Natural killer cell (primary cell): ENCODE measurements around the gene TFF3. TPM values are rescaled to one million over a fixed set of nuclear protein-coding genes. Genes with fewer than 3 reads are reported as not detected.

ENCODE experiments used
- ATAC-seq, 3 donors: fragments of 150-1000 bp in 2 of 3; fragments of 200-7000 bp in 1 of 3; cut with Tn5 transposase; 1 replicate in 1 of 3; 2 replicates in 2 of 3; pipeline ENCODE4 v1.10.0; 2021; ENCODE audit warnings: mild to moderate bottlenecking in 2 of 3, moderate library complexity in 2 of 3
- DNase-seq, 2 donors: peaks; one replicate each; pipeline versions ENCODE4 v3.0.0 to v3.0.0-alpha.2; 2013 to 2021; ENCODE audit warnings: mixed read lengths in 1 of 2
- H3K27ac ChIP-seq: one replicate; pipeline ENCODE4 v1.5.1; 2013; ENCODE audit warnings: mild to moderate bottlenecking, low read length
- H3K27me3 ChIP-seq: one replicate; pipeline ENCODE4 v1.6.1; 2013; ENCODE audit warnings: low read length; ENCODE audit not compliant: control insufficient read depth, insufficient read depth
- H3K36me3 ChIP-seq: one replicate; pipeline ENCODE4 v1.6.1; 2013; ENCODE audit warnings: low read length; ENCODE audit not compliant: control insufficient read depth, insufficient read depth
- H3K4me1 ChIP-seq: one replicate; pipeline ENCODE4 v1.6.1; 2013; ENCODE audit warnings: low read length; ENCODE audit not compliant: control insufficient read depth, insufficient read depth
- H3K4me3 ChIP-seq: one replicate; pipeline ENCODE4 v1.5.1; 2013; ENCODE audit warnings: low read length
- H3K9me3 ChIP-seq: one replicate; pipeline ENCODE4 v1.6.1; 2013; ENCODE audit warnings: low read length; ENCODE audit not compliant: control insufficient read depth, insufficient read depth
- H3K27ac Mint-ChIP-seq, 2 donors: one replicate each; pipeline ENCODE4 v1.8.0; 2022; ENCODE audit warnings: mild to moderate bottlenecking in 2 of 2, mixed read lengths in 2 of 2, moderate library complexity in 1 of 2
- H3K27me3 Mint-ChIP-seq, 2 donors: one replicate each; pipeline ENCODE4 v1.8.0; 2022; ENCODE audit warnings: low read depth in 2 of 2, mixed read lengths in 2 of 2
- H3K36me3 Mint-ChIP-seq: one replicate; pipeline ENCODE4 v1.8.0; 2022; ENCODE audit warnings: mixed read lengths
- H3K4me1 Mint-ChIP-seq, 2 donors: one replicate each; pipeline ENCODE4 v1.8.0; 2022; ENCODE audit warnings: mixed read lengths in 2 of 2
- H3K4me3 Mint-ChIP-seq: one replicate; pipeline ENCODE4 v1.8.0; 2022; ENCODE audit warnings: mild to moderate bottlenecking, moderate library complexity, mixed read lengths
- H3K9me3 Mint-ChIP-seq, 2 donors: one replicate each; pipeline ENCODE4 v1.8.0; 2022; ENCODE audit warnings: mixed read lengths in 2 of 2
- WGBS: methylation state at CpG from one replicate; pipeline ENCODE4 v1.1.7; 2013; ENCODE audit warnings: missing lambda C conversion rate; ENCODE audit not compliant: insufficient coverage; 5-methylcytosine and 5-hydroxymethylcytosine counted together
- intact Hi-C: fragments of 100-400 bp; cut with micrococcal nuclease; formaldehyde crosslinking; loops from one replicate; pipeline ENCODE4 v1.14.2; 2022
- total RNA-seq, 4 donors: library from RNA; stranded (reverse); fragments of 120-200 nt in 1 of 4; gene quantifications; one replicate each; pipeline versions ENCODE4 v1.2.3 to v1.2.4, GENCODE V29; 2013 to 2022
- TF ChIP-seq, protein P1 (sequence below): fragments of 200-600 bp; IDR thresholded peaks from one replicate; pipeline ENCODE4 v1.8.0; 2022; ENCODE audit warnings: antibody characterized with exemption

The TFF3 gene
- total RNA-seq, 3 donors from 2014 or later (not counting 1 experiment from before 2014, with no cell fraction given), result not detected

DNA sequence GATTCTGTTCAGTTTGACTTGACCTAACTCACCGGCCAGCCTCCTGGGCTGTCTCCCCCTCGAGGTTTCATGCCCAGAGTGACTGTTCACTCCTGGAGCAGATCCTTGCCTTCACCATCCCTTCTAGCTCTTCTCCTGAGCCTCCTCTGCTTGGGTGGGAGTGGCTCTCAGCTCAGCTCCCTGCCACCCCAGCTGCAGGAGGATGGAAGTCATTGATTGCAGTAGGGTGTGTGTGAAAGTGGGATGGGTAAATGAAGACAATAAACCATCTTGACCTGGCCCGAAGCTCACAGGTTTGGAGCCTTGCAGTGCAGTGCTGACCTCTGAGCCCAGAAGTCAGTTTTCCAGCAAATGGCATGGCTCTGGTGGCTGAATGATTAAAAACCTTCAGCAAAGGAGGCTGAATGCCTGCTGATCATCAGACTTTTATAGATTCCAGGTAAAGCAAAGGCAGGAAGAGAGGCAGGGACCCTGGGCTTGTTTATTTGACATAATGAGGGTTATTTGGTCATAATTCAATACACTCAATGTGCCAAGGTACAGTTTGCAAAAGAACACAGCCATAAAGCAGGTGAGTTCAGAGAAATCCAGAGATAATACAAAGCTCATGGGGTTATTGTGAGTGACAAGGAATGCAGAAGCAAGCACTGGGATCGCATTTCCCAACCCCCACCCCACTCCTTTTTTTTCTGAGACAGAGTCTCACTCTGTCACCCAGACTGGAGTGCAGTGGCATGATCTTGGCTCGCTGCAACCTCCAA lies 17.5 kb upstream of the TFF3 start:
- intact Hi-C loops, result loop anchor here (10.0 kb wide), 1 partner anchor 192 kb away; no protein-coding TSS in a partner anchor
- peaks cover under 1% of the 10 kb centered on the region for H3K4me1 ChIP-seq
- no peak for ATAC-seq
- no peak overlapping the region for H3K27ac ChIP-seq
- no peak for DNase-seq
- H3K9me3 ChIP-seq, result no peaks in the 10 kb centered on the region
- no peak overlapping the region for H3K4me3 ChIP-seq
- TF ChIP-seq, protein P1, sequence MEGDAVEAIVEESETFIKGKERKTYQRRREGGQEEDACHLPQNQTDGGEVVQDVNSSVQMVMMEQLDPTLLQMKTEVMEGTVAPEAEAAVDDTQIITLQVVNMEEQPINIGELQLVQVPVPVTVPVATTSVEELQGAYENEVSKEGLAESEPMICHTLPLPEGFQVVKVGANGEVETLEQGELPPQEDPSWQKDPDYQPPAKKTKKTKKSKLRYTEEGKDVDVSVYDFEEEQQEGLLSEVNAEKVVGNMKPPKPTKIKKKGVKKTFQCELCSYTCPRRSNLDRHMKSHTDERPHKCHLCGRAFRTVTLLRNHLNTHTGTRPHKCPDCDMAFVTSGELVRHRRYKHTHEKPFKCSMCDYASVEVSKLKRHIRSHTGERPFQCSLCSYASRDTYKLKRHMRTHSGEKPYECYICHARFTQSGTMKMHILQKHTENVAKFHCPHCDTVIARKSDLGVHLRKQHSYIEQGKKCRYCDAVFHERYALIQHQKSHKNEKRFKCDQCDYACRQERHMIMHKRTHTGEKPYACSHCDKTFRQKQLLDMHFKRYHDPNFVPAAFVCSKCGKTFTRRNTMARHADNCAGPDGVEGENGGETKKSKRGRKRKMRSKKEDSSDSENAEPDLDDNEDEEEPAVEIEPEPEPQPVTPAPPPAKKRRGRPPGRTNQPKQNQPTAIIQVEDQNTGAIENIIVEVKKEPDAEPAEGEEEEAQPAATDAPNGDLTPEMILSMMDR, result no peak
- Mint-ChIP-seq H3K27me3 (peaks cover 32 to 67% of the 10 kb centered on the region in 2 donors), H3K9me3 (peaks cover 0 to 7% of the 10 kb centered on the region in 2 donors), H3K4me3 (no peak overlapping the region), H3K27ac (no peak overlapping the region), H3K4me1 (peaks cover 3 to 4% of the 10 kb centered on the region in 2 donors), H3K36me3 (peaks cover 15% of the 10 kb centered on the region)
- H3K27me3 ChIP-seq, result peaks cover 6% of the 10 kb centered on the region
- WGBS, result 80% methylated on average over 5 of the region's 5 CpGs
- no peaks in the 10 kb centered on the region for H3K36me3 ChIP-seq

DNA sequence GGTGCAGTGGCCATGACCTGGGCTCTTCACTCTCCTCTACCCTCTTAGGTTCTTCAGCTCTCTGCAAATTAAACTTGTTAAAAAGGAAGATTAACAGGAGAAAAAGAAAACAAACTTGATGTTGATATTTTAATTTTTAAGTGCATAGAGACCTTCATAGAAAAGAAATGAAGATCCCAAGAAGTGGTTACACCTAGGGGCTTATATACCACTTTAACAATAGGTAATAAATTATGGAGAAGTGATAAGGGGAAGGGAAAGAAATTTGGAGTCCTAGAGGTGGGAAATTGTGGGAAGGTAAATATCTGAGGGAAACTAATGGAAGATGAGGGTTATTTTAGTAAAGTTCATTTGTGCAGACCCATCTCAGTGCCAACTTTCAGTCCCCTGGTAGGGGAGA lies 16.5 kb upstream of the TFF3 start:
- Mint-ChIP-seq H3K27me3 (peaks cover 25 to 60% of the 10 kb centered on the region in 2 donors), H3K36me3 (peaks cover 15% of the 10 kb centered on the region), H3K4me1 (no peaks in the 10 kb centered on the region), H3K4me3 (no peak overlapping the region), H3K27ac (no peak overlapping the region), H3K9me3 (peaks cover 0 to 7% of the 10 kb centered on the region in 2 donors)
- no peak overlapping the region for H3K27ac ChIP-seq
- H3K36me3 ChIP-seq, result no peaks in the 10 kb centered on the region
- H3K9me3 ChIP-seq, result no peaks in the 10 kb centered on the region
- ATAC-seq, result no peak
- no peaks in the 10 kb centered on the region for H3K27me3 ChIP-seq
- TF ChIP-seq, protein P1, result no peak
- no peaks in the 10 kb centered on the region for H3K4me1 ChIP-seq
- H3K4me3 ChIP-seq, result no peak overlapping the region
- intact Hi-C loops, result loop anchor here (10.0 kb wide), 1 partner anchor 193 kb away; no protein-coding TSS in a partner anchor
- no peak for DNase-seq

DNA sequence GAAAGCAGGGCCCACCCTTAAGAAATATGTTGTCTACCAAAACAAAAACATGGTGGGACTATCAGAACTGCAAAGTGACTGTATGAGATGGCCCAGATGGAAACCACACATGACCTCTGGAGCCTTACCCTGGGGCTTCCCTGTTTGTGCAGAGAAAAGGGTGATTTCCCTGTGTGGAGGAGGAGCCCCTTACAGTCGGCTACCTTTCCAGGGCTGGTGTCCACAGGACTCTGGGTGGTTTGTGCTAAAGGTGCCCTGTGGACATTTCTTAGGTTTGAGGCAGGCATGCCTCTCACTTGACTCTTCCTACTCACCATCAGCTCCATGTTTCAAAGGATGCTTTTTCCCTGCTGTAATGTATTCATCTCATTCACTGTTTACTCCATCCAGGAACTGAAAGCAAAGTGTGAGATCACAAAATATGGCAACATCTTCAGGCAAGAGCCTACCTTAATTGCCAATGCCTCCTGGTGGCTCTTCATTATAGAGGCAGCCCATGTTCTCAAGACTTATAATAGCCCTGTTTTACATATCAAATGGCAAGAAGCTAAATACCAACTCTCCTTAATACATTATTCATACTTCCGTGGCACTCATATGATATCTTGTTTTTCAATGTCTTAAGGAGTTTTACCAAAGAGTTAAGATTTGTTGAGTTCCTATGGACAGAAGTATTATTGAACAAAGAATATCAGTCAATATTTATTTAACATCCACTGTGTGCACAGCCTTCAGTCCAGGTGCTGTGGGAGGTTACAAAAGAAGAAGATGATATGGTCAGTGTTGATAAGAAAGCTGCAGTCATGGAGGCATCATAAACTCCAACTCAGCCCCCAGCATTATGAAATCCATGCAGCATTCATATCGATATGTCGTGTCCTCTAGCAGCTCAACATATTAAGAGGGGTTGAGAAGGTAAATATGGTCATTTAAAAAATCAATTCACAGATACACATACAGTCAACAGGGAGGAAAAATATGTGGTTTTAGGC lies 15.5 kb upstream of the TFF3 start:
- Histone ChIP-seq H3K4me3 (no peak overlapping the region), H3K9me3 (no peaks in the 10 kb centered on the region), H3K27me3 (no peaks in the 10 kb centered on the region), H3K4me1 (no peaks in the 10 kb centered on the region), H3K36me3 (no peaks in the 10 kb centered on the region), H3K27ac (no peak overlapping the region)
- intact Hi-C loops, result loop anchor here (10.0 kb wide), 1 partner anchor 194 kb away; no protein-coding TSS in a partner anchor
- H3K4me3 Mint-ChIP-seq, result no peak overlapping the region
- peaks cover 15% of the 10 kb centered on the region for H3K36me3 Mint-ChIP-seq
- H3K27ac Mint-ChIP-seq, result no peak overlapping the region
- H3K4me1 Mint-ChIP-seq, result no peaks in the 10 kb centered on the region
- peaks cover 26 to 56% of the 10 kb centered on the region in 2 donors for H3K27me3 Mint-ChIP-seq
- H3K9me3 Mint-ChIP-seq, result peaks cover 0 to 7% of the 10 kb centered on the region in 2 donors
- TF ChIP-seq, protein P1, result no peak
- ATAC-seq, result no peak
- no CpG with 5 or more reads among the region's 4 CpGs for WGBS
- no peak for DNase-seq
